ENCODE measurements around the gene CNTNAP2. TPM values are rescaled to one million over a fixed set of nuclear protein-coding genes. Genes with fewer than 3 reads are reported as not detected.

CNTNAP2 gene
- total and polyA plus RNA-seq, 9 of the 15 experiments (the other 6 are each of a cell fraction or from before 2014, with no cell fraction given) = 0.04 to 0.62 (median 0.09) TPM; not detected in 4

GRCh38 chr7:148383651-148384050, 2267.1 kb downstream of the CNTNAP2 start (continued):
- TF ChIP-seq, protein P1, sequence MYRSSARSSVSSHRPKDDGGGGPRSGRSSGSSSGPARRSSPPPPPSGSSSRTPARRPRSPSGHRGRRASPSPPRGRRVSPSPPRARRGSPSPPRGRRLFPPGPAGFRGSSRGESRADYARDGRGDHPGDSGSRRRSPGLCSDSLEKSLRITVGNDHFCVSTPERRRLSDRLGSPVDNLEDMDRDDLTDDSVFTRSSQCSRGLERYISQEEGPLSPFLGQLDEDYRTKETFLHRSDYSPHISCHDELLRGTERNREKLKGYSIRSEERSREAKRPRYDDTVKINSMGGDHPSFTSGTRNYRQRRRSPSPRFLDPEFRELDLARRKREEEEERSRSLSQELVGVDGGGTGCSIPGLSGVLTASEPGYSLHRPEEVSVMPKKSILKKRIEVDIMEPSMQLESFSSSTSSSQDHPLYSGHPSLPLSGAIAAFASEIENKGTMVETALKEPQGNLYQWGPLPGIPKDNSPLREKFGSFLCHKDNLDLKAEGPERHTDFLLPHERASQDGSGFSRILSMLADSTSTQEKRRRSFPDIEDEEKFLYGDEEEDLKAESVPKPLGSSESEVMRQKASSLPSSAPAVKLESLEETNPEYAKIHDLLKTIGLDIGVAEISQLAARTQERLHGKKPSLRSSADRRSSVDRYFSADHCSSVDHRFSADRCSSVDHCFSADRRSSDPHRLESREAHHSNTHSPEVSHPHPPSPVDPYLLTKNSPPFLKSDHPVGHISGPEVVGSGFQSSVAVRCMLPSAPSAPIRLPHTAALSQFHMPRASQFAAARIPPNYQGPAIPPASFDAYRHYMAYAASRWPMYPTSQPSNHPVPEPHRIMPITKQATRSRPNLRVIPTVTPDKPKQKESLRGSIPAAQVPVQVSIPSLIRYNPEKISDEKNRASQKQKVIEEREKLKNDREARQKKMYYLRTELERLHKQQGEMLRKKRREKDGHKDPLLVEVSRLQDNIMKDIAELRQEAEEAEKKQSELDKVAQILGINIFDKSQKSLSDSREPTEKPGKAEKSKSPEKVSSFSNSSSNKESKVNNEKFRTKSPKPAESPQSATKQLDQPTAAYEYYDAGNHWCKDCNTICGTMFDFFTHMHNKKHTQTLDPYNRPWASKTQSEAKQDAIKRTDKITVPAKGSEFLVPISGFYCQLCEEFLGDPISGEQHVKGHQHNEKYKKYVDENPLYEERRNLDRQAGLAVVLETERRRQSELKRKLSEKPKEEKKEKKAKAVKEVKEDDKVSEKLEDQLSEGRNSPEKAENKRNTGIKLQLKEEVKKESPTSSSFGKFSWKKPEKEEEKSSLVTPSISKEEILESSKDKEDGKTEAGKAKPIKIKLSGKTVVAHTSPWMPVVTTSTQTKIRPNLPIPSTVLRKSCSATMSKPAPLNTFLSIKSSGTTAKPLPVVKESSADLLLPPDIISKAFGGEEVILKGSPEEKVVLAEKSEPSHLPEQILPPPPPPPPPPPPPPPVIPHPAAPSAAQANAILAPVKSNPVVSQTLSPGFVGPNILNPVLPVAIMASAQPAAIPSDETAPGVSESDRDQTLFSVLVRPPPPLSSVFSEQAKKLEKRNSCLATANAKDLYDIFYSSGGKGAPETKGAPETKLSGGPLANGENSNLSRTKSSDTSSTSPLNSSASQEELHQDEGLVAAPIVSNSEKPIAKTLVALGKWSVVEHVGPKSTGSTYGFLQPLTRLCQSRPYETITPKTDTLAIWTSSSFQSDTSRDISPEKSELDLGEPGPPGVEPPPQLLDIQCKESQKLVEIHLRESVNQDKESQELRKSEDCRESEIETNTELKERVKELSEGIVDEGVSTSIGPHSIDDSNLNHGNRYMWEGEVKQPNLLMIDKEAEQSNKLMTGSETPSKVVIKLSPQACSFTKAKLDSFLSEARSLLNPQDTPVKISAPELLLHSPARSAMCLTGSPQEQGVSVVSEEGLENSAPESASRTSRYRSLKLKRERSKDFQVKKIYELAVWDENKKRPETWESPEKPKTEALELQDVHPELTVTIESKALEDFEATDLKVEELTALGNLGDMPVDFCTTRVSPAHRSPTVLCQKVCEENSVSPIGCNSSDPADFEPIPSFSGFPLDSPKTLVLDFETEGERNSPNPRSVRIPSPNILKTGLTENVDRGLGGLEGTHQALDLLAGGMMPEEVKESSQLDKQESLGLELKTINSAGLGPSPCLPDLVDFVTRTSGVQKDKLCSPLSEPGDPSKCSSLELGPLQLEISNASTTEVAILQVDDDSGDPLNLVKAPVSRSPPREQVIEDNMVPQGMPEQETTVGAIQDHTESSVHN (IDR thresholded peaks at IDR 0.05; ENCODE audit: borderline replicate concordance in 1 of 2, low read depth in 1 of 2) = no peak
- TF ChIP-seq SP1 (CRISPR knock-in tag; IDR thresholded peaks at IDR 0.05) (no peak), ZNF436 (CRISPR knock-in tag; IDR thresholded peaks at IDR 0.05) (no peak)
